LoVo (cell line): ENCODE results near the gene DAAM2.

ENCODE experiments used
- DNase-seq: peaks from one replicate; pipeline ENCODE4 v3.0.0-alpha.2; 2016; ENCODE audit warnings: low spot score

The DAAM2 gene

GRCh38 chr6:39819228-39819627 lies 27.1 kb downstream of the DAAM2 start:
- no peak for DNase-seq

- no peak for DNase-seq
Observed at GRCh38 chr6:39819676-39820075, 27.5 kb downstream of the DAAM2 start.

GRCh38 chr6:39820553-39820952 lies 28.4 kb downstream of the DAAM2 start:
- DNase-seq = no peak

- DNase-seq = no peak
Observed at GRCh38 chr6:39821046-39821740, 29.0 kb downstream of the DAAM2 start.

- no peak for DNase-seq
Observed at GRCh38 chr6:39821742-39822532, 29.8 kb downstream of the DAAM2 start.

- no peak for DNase-seq
Observed at GRCh38 chr6:39822846-39823815, 31.0 kb downstream of the DAAM2 start.

- DNase-seq = no peak
Observed at GRCh38 chr6:39824030-39824926, 32.1 kb downstream of the DAAM2 start.

GRCh38 chr6:39829331-39829730 lies 37.2 kb downstream of the DAAM2 start:
- DNase-seq = no peak

- DNase-seq = no peak
Observed at GRCh38 chr6:39830444-39830843, 38.3 kb downstream of the DAAM2 start.

- no peak for DNase-seq
Observed at GRCh38 chr6:39831701-39832100, 39.5 kb downstream of the DAAM2 start.

- DNase-seq = no peak
Observed at GRCh38 chr6:39834278-39834677, 42.1 kb downstream of the DAAM2 start.

- no peak for DNase-seq
Observed at GRCh38 chr6:39834866-39835265, 42.7 kb downstream of the DAAM2 start.

GRCh38 chr6:39835821-39836295 lies 43.7 kb downstream of the DAAM2 start:
- no peak for DNase-seq

- DNase-seq = no peak
Observed at GRCh38 chr6:39836606-39837005, 44.4 kb downstream of the DAAM2 start.

GRCh38 chr6:39839445-39839844 lies 47.3 kb downstream of the DAAM2 start:
- no peak for DNase-seq

- no peak for DNase-seq
Observed at GRCh38 chr6:39840781-39841180, 48.6 kb downstream of the DAAM2 start.

GRCh38 chr6:39841291-39841690 lies 49.1 kb downstream of the DAAM2 start:
- DNase-seq = no peak

- no peak for DNase-seq
Observed at GRCh38 chr6:39841923-39842322, 49.7 kb downstream of the DAAM2 start.

- DNase-seq = no peak
Observed at GRCh38 chr6:39843305-39844020, 51.3 kb downstream of the DAAM2 start.

GRCh38 chr6:39844866-39845265 lies 52.7 kb downstream of the DAAM2 start:
- no peak for DNase-seq

GRCh38 chr6:39847221-39847620 lies 55.0 kb downstream of the DAAM2 start:
- DNase-seq = no peak
